ENCODE measurements around the gene ROCK2. TPM values are rescaled to one million over a fixed set of nuclear protein-coding genes. Genes with fewer than 3 reads are reported as not detected.

ROCK2 gene
- total and polyA plus RNA-seq, 4 donors = 5.3 to 31.0 (median 12.2) TPM

DNA sequence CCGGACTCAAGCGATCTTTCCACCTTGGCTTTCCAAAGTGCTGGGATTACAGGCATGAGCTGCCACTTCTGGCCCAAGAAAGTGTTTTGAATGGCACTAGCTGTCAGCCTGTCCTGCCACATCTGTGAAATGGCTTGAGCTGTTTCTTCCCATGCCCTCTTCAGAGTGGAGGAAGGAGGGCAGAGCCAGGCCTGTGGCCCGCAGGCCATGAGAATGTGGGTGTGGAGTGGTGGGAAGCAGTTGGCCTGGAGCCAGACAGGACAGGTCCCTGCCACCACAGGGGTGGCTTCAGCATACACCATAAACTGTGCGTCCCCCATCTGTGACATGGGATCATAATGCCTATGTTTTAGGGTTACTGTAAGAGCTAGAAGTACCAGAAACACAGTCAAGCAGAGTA is 182.7 kb downstream of the ROCK2 start:
- Histone ChIP-seq H3K4me3 (ENCODE audit: low read depth in 1 of 3, low read length in 3 of 3) (no peak overlapping the region), H3K36me3 (ENCODE audit: control insufficient read depth in 4 of 4, insufficient read depth in 3 of 4, low read depth in 1 of 4, low read length in 3 of 4) (no peaks in the 10 kb centered on the region), H3K4me1 (ENCODE audit: control insufficient read depth in 4 of 4, insufficient read depth in 4 of 4, low read length in 3 of 4) (no peaks in the 10 kb centered on the region), H3K9me3 (ENCODE audit: control insufficient read depth in 4 of 4, low read length in 3 of 4) (no peaks in the 10 kb centered on the region), H3K9ac (ENCODE audit: low read depth in 1 of 2, low read length in 2 of 2) (no peak overlapping the region), H3K27me3 (ENCODE audit: control insufficient read depth in 4 of 4, insufficient read depth in 4 of 4, low read length in 3 of 4) (no peaks in the 10 kb centered on the region), H3K27ac (ENCODE audit: low read depth in 1 of 2, low read length in 2 of 2) (no peak overlapping the region)
- 97% methylated on average over 4 of the region's 4 CpGs for WGBS
- no peak for DNase-seq (ENCODE audit: low spot score)
- TF ChIP-seq ATF3 (IDR thresholded peaks at IDR 0.05) (no peak), RXRA (IDR thresholded peaks at IDR 0.05) (no peak), HNF4G (IDR thresholded peaks at IDR 0.05) (no peak), YY1 (IDR thresholded peaks at IDR 0.05) (no peak), HNF4A (conservative IDR thresholded peaks at IDR 0.05) (no peak), TAF1 (conservative IDR thresholded peaks at IDR 0.05) (no peak), RAD21 (IDR thresholded peaks at IDR 0.05) (no peak), JUND (IDR thresholded peaks at IDR 0.05) (no peak), CTCF (IDR thresholded peaks at IDR 0.05; ENCODE audit: low read depth, low read length, missing input control) (no peak), EGR1 (IDR thresholded peaks at IDR 0.05; ENCODE audit: low read depth in 2 of 2) (no peak), FOXA2 (IDR thresholded peaks at IDR 0.05) (no peak), FOXA1 (IDR thresholded peaks at IDR 0.05) (no peak), NR2F2 (IDR thresholded peaks at IDR 0.05) (no peak), SP1 (IDR thresholded peaks at IDR 0.05) (no peak)
- TF ChIP-seq, protein P1, sequence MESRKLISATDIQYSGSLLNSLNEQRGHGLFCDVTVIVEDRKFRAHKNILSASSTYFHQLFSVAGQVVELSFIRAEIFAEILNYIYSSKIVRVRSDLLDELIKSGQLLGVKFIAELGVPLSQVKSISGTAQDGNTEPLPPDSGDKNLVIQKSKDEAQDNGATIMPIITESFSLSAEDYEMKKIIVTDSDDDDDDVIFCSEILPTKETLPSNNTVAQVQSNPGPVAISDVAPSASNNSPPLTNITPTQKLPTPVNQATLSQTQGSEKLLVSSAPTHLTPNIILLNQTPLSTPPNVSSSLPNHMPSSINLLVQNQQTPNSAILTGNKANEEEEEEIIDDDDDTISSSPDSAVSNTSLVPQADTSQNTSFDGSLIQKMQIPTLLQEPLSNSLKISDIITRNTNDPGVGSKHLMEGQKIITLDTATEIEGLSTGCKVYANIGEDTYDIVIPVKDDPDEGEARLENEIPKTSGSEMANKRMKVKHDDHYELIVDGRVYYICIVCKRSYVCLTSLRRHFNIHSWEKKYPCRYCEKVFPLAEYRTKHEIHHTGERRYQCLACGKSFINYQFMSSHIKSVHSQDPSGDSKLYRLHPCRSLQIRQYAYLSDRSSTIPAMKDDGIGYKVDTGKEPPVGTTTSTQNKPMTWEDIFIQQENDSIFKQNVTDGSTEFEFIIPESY (IDR thresholded peaks at IDR 0.05) = no peak
- TF ChIP-seq, protein P2, sequence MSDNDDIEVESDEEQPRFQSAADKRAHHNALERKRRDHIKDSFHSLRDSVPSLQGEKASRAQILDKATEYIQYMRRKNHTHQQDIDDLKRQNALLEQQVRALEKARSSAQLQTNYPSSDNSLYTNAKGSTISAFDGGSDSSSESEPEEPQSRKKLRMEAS (IDR thresholded peaks at IDR 0.05) = no peak

DNA sequence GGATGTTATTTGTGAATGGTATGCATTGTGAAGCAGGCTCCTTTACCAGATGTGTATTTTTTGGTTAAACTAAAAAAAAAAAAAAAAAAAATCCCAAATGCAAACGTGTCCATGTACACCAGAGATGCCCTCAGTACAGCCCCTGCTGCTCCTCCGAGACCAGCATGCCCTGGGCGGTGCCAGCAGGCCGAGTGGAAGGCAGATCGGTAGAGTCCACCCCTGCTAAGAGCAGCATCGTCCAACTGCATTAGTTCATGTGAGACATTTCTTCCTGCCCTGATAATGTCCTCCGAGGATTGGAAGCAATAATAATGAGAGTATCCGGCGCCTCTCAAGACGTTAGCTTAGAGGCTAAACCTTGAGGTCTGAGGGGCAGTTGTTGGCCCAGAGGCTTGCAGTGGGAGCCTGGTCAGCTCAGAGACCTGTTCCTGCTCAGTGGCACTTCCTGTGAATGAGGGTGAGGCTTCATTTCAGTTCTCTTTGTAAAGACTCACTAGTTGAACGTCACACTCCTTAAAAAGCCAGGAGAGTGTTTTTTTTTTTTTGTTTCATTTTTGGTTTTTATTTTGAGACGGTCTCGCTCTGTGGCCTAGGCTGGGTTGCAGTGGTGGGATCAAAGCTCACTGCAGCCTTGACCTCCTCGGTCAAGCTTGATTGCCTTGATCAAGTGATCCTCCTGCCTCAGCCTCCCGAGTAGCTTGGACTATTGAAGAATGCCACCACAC is 183.5 kb downstream of the ROCK2 start:
- Histone ChIP-seq H3K4me1 (ENCODE audit: control insufficient read depth in 4 of 4, insufficient read depth in 4 of 4, low read length in 3 of 4) (peaks cover 0 to 4% (median 2%) of the 10 kb centered on the region in 4 donors), H3K27ac (ENCODE audit: low read depth in 1 of 2, low read length in 2 of 2) (no peak overlapping the region), H3K9me3 (ENCODE audit: control insufficient read depth in 4 of 4, low read length in 3 of 4) (no peaks in the 10 kb centered on the region), H3K36me3 (ENCODE audit: control insufficient read depth in 4 of 4, insufficient read depth in 3 of 4, low read depth in 1 of 4, low read length in 3 of 4) (no peaks in the 10 kb centered on the region), H3K27me3 (ENCODE audit: control insufficient read depth in 4 of 4, insufficient read depth in 4 of 4, low read length in 3 of 4) (no peaks in the 10 kb centered on the region), H3K4me3 (ENCODE audit: low read depth in 1 of 3, low read length in 3 of 3) (no peak overlapping the region), H3K9ac (ENCODE audit: low read depth in 1 of 2, low read length in 2 of 2) (no peak overlapping the region)
- no peak for DNase-seq (ENCODE audit: low spot score)
- 89% methylated on average over 15 of the region's 15 CpGs for WGBS
- TF ChIP-seq HNF4G (IDR thresholded peaks at IDR 0.05) = no peak
- TF ChIP-seq, protein P1 (IDR thresholded peaks at IDR 0.05) = no peak
- TF ChIP-seq RXRA (IDR thresholded peaks at IDR 0.05) = no peak
- TF ChIP-seq HNF4A (conservative IDR thresholded peaks at IDR 0.05) = no peak
- TF ChIP-seq FOXA2 (IDR thresholded peaks at IDR 0.05) = no peak
- no peak for TF ChIP-seq RAD21 (IDR thresholded peaks at IDR 0.05)
- TF ChIP-seq, protein P3, sequence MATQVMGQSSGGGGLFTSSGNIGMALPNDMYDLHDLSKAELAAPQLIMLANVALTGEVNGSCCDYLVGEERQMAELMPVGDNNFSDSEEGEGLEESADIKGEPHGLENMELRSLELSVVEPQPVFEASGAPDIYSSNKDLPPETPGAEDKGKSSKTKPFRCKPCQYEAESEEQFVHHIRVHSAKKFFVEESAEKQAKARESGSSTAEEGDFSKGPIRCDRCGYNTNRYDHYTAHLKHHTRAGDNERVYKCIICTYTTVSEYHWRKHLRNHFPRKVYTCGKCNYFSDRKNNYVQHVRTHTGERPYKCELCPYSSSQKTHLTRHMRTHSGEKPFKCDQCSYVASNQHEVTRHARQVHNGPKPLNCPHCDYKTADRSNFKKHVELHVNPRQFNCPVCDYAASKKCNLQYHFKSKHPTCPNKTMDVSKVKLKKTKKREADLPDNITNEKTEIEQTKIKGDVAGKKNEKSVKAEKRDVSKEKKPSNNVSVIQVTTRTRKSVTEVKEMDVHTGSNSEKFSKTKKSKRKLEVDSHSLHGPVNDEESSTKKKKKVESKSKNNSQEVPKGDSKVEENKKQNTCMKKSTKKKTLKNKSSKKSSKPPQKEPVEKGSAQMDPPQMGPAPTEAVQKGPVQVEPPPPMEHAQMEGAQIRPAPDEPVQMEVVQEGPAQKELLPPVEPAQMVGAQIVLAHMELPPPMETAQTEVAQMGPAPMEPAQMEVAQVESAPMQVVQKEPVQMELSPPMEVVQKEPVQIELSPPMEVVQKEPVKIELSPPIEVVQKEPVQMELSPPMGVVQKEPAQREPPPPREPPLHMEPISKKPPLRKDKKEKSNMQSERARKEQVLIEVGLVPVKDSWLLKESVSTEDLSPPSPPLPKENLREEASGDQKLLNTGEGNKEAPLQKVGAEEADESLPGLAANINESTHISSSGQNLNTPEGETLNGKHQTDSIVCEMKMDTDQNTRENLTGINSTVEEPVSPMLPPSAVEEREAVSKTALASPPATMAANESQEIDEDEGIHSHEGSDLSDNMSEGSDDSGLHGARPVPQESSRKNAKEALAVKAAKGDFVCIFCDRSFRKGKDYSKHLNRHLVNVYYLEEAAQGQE (IDR thresholded peaks at IDR 0.05) = no peak
- no peak for TF ChIP-seq EGR1 (IDR thresholded peaks at IDR 0.05; ENCODE audit: low read depth in 2 of 2)
- no peak for TF ChIP-seq TAF1 (conservative IDR thresholded peaks at IDR 0.05)
- TF ChIP-seq, protein P2 (IDR thresholded peaks at IDR 0.05) = no peak
- TF ChIP-seq ATF3 (IDR thresholded peaks at IDR 0.05) = no peak
- no peak for TF ChIP-seq FOXA1 (IDR thresholded peaks at IDR 0.05)
- TF ChIP-seq SP1 (IDR thresholded peaks at IDR 0.05) = no peak
- no peak for TF ChIP-seq GABPA (IDR thresholded peaks at IDR 0.05 in 1 of 2, conservative IDR thresholded peaks at IDR 0.05 in 1 of 2)
